Effector CD8-positive, alpha-beta T cell (primary cell): ENCODE measurements around the gene ELMOD3.
"Not testable (repeated sequence)": the region's sequence is repeated elsewhere in the genome, so short reads cannot be mapped to it uniquely, and the experiment has no call there.

ENCODE experiments used
- DNase-seq: peaks from one replicate; lab custom pipeline; 2025; lab: John Stamatoyannopoulos, UW

ELMOD3 gene

GRCh38 chr2:85376291-85377065, 21.9 kb downstream of the ELMOD3 start:
- no peak for DNase-seq

GRCh38 chr2:85377083-85377482, 22.5 kb downstream of the ELMOD3 start:
- DNase-seq, result no peak

GRCh38 chr2:85378257-85378656, 23.7 kb downstream of the ELMOD3 start:
- DNase-seq, result no peak

GRCh38 chr2:85380048-85380447, 25.5 kb downstream of the ELMOD3 start:
- no peak for DNase-seq

- not testable (repeated sequence) for DNase-seq
Observed at GRCh38 chr2:85383151-85383550, 28.6 kb downstream of the ELMOD3 start.

- no peak for DNase-seq
Observed at GRCh38 chr2:85383850-85384249, 29.3 kb downstream of the ELMOD3 start.

- DNase-seq, result no peak
Observed at GRCh38 chr2:85385746-85386145, 31.2 kb downstream of the ELMOD3 start.

- DNase-seq, result no peak
Observed at GRCh38 chr2:85387754-85388153, 33.2 kb downstream of the ELMOD3 start.

- DNase-seq, result no peak
Observed at GRCh38 chr2:85388878-85389538, 34.4 kb downstream of the ELMOD3 start.

GRCh38 chr2:85390941-85391669, 36.5 kb downstream of the ELMOD3 start:
- DNase-seq, result peak; percentile 61

- no peak for DNase-seq
Observed at GRCh38 chr2:85393836-85394235, 39.3 kb downstream of the ELMOD3 start.

- no peak for DNase-seq
Observed at GRCh38 chr2:85394261-85394681, 39.7 kb downstream of the ELMOD3 start.

GRCh38 chr2:85394976-85395375, 40.4 kb downstream of the ELMOD3 start:
- no peak for DNase-seq

GRCh38 chr2:85395912-85396475, 41.4 kb downstream of the ELMOD3 start:
- no peak for DNase-seq

GRCh38 chr2:85396531-85397470, 42.2 kb downstream of the ELMOD3 start:
- DNase-seq, result no peak

- no peak for DNase-seq
Observed at GRCh38 chr2:85397925-85398331, 43.4 kb downstream of the ELMOD3 start.

- DNase-seq, result no peak
Observed at GRCh38 chr2:85398426-85399182, 44.0 kb downstream of the ELMOD3 start.

- no peak for DNase-seq
Observed at GRCh38 chr2:85399183-85399455, 44.5 kb downstream of the ELMOD3 start.

- no peak for DNase-seq
Observed at GRCh38 chr2:85400023-85400422, 45.5 kb downstream of the ELMOD3 start.

- no peak for DNase-seq
Observed at GRCh38 chr2:85400541-85401463, 46.2 kb downstream of the ELMOD3 start.
